IPS-18c (cell line): ENCODE measurements around the gene IFITM10.

Experiments used
- H3K4me3 ChIP-seq: 2 replicates; pipeline ENCODE4 v1.7.0; 2013; ENCODE audit warnings: low read depth, mild to moderate bottlenecking, low read length, moderate library complexity; ENCODE audit not compliant: insufficient read depth
- H3K9me3 ChIP-seq: one replicate; pipeline ENCODE4 v1.6.1; 2013; ENCODE audit warnings: mild to moderate bottlenecking, low read length, moderate library complexity; ENCODE audit not compliant: control insufficient read depth, insufficient read depth

IFITM10 gene

GRCh38 chr11:1750481-1750839, at the start of gene IFITM10:
Gene IFITM10, minus strand, starts transcription at chr11:1750595. Its CDS starts 153 bp downstream, at chr11:1750442.
- no peaks in the 10 kb centered on the region for H3K9me3 ChIP-seq
- H3K4me3 ChIP-seq, result no peak within 1 kb of the TSS

GRCh38 chr11:1797391-1798125, 47.2 kb upstream of the IFITM10 start:
- Histone ChIP-seq H3K9me3 (no peaks in the 10 kb centered on the region), H3K4me3 (no peak overlapping the region)

DNA sequence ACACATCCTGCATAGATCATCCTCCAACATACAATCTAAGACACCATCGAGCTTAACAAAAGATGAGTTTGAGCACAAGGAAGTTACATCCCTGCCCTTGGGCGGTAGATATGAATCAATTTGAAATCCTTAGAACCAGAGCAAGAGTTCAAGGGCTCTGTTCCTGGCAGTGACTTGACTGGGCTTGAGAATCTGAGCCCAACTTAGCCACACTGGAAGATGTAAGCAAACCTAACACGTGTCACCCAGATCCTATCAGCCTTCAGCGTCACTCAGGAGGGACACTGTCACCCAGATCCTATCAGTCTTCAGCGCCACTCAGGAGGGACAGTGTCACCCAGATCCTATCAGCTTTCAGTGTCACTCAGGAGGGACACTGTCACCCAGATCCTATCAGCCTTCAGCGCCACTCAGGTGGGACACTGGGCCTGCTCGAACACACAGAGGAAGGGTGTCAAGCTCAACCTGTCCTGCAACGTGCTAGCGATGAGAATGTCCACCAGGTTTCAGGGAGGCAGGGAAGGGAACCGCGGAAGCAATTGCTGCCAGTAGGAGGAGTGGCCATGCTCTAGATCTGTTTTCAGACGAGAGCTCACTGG, 46.1 kb upstream of the IFITM10 start:
- Histone ChIP-seq H3K4me3 (no peak overlapping the region), H3K9me3 (no peaks in the 10 kb centered on the region)

DNA sequence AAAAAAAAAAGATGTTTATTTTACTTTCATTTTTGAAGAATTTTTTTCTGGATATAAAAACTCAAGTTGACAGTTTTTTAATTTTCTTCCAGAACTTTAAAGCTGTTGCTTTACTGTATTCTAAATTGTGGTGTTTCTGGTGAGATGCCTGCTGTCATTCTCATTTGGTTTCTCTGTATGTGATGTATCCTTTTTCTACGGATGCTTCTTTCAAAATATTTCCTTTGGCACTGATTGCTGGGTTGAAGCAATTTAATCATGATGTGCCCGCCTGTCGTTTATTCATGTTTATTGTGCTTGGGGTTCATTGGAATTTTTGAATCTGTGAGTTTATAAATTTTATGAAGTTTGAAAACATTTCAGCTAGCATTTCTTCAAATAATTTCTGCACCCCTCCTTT, 42.7 kb upstream of the IFITM10 start:
- Histone ChIP-seq H3K4me3 (no peak overlapping the region), H3K9me3 (no peaks in the 10 kb centered on the region)

GRCh38 chr11:1792461-1792860, 42.1 kb upstream of the IFITM10 start:
- no peaks in the 10 kb centered on the region for H3K9me3 ChIP-seq
- no peak overlapping the region for H3K4me3 ChIP-seq

- Histone ChIP-seq H3K4me3 (no peak overlapping the region), H3K9me3 (no peaks in the 10 kb centered on the region)
These were observed 41.5 kb upstream of the IFITM10 start for GRCh38 chr11:1791912-1792311.

DNA sequence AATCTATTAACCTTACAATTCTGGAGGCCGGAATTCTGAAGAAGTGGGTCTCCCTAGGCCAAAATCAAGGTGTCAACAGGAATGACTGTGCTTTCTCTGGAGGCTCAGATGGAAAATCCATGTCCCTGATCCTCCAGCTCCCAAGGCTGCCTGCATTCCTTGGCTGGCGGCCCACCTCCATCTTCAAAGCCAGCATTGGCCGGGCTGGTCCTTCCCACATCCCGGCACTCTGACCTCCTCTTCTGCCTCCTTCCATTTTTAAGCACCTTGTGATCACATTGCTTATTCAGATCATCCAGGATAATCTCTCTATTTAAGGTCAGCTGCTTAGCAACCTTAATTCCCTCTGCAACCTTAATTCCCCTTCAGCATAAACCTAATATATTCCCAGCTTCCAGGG, 36.1 kb upstream of the IFITM10 start:
- no peak overlapping the region for H3K4me3 ChIP-seq
- H3K9me3 ChIP-seq, result peaks cover 4% of the 10 kb centered on the region

DNA sequence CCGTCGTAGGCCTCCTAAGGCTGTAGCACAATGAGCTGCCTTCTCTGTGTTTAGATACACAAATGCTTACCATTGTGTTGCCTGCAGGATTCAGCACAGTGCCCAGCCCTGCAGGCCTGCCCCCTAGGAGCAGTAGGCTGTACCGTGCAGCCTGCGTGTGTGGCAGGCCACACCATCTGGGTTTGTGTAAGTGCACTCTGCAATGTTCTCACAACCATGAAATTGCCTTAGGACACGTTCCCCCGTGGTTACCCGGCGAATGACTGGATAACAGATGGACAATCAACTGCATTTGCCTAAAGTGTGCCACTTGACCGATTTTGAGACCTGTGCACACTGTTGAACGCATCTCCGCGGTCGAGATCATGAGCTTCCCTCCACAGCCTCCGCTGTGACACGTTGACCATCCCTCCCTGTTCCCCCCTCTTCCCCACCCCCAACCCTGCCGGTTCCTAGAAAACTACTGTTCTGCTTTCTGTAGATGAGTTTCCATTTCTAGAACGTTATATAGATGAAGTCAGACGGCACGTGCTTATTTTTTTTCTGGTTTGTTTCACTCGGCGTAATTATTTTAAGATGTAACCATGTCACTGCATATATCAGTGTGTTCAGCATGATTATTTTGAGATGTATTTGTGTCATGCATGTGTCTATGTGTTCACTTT, 35.5 kb upstream of the IFITM10 start:
- Histone ChIP-seq H3K9me3 (peaks cover 4% of the 10 kb centered on the region), H3K4me3 (no peak overlapping the region)

GRCh38 chr11:1784761-1785650, 34.6 kb upstream of the IFITM10 start:
- Histone ChIP-seq H3K9me3 (peaks cover 4% of the 10 kb centered on the region), H3K4me3 (no peak overlapping the region)

DNA sequence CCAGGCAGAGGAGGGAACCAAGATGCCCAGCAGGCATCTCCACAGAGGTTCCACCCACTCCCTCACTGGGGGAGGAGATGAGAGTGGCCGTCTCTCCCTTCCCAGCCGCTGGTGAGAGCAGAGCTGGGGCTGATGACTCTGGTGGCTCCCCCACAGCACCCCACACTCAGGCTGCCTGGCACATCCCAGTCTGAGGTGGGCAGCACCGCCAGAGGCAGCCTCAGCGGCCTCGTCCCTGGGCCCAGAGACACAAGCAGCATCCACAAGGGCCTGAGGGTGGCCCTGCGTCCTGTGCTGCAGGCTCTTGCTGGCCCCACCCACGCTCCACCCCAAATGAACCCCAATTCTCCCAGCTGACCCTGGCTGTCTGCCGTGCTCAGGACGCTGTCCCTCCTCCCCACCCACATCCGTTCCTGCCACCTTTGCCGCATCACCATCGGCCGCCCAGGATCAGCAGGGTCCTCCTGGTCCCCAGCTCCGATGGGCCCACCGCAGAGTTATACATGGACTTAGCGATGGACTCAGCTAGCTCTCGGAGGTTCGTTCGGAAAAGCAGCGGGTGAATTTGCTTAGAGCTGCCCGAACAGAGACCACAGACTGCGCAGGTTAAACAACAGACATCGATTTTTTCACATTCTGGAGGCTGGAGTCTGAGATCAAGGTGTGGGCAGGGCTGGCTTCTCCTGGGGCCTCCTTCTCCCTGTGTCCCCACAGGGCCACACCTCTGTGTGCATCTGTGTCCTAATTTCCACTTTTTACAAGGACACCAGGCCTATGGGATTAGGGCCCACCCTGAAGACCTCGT, 33.5 kb upstream of the IFITM10 start:
- Histone ChIP-seq H3K9me3 (peaks cover 4% of the 10 kb centered on the region), H3K4me3 (no peak overlapping the region)

DNA sequence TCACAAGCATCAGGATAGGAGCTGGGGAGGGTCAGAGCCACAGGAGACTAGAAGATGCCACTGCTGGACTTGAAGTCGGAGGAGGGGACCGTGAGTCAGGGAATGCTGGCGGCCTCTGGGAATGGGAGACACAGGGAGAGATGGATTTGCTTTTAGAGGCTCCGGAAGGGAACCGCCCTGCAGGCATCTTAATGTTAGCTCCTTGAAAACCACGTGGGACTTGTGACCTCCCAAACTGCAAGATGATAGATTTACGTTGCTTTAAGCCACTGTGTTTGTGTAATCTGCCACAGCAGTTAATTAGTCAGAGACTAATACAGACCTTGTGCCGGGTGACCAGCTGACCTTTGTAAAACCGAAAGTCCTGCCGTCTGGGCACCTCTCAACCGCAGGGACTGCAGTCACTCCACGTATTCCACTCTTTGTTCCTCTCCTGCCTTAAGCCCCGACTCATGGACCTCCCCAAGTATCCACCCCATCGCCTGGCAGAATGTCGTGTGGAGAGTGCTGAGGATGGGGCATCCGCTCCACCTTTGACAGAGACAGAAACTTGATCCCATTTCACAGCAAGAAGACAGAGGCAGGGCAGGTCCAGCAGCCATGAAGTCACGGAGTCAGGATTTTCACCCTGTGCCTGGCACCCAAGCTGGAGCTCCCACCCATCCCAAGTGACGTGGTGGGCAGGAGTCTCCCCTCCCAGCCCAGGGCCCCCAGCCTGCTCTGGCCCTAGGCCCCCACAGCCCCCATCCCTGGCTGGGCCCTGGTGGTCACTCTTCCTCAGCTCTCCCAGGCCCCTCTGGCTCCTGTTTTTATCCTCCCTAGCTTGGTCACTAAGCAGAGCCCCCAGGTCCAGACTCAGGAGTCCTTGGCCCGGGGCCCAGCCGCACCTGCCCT, 32.7 kb upstream of the IFITM10 start:
- H3K4me3 ChIP-seq, result no peak overlapping the region
- peaks cover 4% of the 10 kb centered on the region for H3K9me3 ChIP-seq

- Histone ChIP-seq H3K9me3 (peaks cover 7% of the 10 kb centered on the region), H3K4me3 (no peak overlapping the region)
These were observed 31.7 kb upstream of the IFITM10 start for GRCh38 chr11:1782031-1782590.

DNA sequence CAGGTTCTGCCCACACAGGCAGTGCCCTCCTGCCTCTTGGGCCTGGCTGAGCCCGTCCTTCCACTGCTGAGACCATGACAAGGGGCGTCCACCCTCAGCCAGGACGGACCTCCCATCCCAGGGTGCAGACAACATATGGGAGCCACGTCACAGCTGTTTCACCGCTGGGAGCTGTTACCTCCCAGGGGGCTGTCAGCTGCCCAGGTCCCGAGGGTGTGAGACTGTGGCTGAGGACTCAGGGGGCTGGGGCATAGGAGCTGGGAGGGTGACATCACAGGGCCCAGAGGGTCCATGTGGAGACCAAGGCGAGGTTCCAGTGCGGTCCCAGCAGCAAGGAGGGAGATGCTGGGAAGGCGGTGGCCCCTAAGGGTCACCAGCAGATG, 31.2 kb upstream of the IFITM10 start:
- no peak overlapping the region for H3K4me3 ChIP-seq
- H3K9me3 ChIP-seq, result peaks cover 7% of the 10 kb centered on the region

DNA sequence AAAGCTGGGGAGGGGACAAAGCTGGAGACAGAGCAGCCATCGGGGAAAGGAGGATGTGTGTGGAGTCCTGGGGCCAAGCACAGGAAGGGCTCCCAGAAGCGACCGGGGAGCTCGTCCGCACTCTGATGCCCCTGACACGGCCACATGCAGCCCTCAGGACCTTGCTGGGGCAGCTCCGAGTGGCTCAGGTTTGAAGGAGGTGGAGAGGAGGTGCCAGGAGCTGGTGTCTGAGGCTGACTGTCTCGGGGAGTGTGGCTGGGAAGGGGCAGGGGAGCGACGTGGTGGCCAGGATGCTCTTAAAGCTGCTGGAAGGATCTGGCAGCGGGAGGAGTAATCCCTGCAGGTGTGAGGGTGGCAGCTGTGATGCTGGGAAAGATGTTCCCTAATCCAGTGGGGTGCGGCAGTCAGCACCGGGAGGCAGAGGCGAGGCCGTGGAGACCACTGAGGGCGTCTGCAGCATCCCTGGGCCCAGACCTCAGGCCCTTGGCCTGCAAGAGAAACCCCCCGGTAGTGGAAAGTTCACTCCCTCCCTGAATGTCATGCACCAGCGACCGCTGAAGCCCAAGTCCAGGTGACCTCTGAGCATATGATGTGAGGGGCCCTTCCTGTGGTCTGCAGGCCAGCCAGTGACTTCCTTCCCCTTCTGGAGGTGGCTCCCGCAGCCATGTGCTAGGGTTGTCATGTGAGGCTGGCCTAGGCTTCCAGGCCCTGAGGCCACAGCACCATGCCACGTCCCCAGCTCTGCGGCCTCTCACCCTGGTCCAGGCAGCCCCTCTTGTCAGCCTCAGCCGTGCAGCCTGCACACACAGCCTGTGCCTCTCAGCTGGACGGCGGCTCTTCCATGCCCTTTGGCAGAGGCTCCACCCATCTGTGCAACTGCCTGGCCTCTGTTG, 30.6 kb upstream of the IFITM10 start:
- Histone ChIP-seq H3K4me3 (no peak overlapping the region), H3K9me3 (peaks cover 9% of the 10 kb centered on the region)
